ENCODE measurements around the gene CRYBA2. TPM values are rescaled to one million over a fixed set of nuclear protein-coding genes. Genes with fewer than 3 reads are reported as not detected.

Gene CRYBA2
- total and polyA plus RNA-seq, 9 of the 15 experiments (the other 6 are each of a cell fraction or from before 2014, with no cell fraction given): 0.11 to 1.8 (median 0.62) TPM; not detected in 5

DNA sequence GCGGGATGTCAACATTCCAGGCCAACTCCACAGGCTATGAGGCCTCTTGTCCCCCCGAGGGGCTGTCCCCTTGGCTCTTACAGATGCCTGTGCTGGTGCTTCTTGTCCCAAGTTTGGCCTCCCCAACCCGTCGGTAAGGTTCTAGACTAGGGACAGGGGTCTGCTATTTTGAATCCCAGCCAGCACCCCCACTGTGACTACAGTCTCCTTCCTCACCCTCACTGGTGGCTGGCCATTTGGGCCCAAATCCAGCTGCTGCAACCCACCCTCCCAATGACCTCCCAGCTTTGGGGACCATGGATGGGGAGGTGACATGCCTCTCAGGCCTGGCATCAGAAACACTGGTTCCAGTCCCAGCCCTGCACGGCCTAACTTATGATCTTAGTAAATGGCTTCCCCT lies 29.4 kb upstream of the CRYBA2 start (continued):
- no peak for TF ChIP-seq ZNF75A (CRISPR knock-in tag; IDR thresholded peaks at IDR 0.05)
- no peak for TF ChIP-seq BACH1 (tag; IDR thresholded peaks at IDR 0.05)
- no peak for TF ChIP-seq NFIX (CRISPR knock-in tag; IDR thresholded peaks at IDR 0.05; ENCODE audit: low read depth)
- TF ChIP-seq, protein P1, sequence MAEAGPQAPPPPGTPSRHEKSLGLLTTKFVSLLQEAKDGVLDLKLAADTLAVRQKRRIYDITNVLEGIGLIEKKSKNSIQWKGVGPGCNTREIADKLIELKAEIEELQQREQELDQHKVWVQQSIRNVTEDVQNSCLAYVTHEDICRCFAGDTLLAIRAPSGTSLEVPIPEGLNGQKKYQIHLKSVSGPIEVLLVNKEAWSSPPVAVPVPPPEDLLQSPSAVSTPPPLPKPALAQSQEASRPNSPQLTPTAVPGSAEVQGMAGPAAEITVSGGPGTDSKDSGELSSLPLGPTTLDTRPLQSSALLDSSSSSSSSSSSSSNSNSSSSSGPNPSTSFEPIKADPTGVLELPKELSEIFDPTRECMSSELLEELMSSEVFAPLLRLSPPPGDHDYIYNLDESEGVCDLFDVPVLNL (CRISPR knock-in tag; IDR thresholded peaks at IDR 0.05; ENCODE audit: low read depth): no peak
- TF ChIP-seq MEIS2 (IDR thresholded peaks at IDR 0.05; ENCODE audit: partially characterized antibody): no peak
- TF ChIP-seq HDAC3 (IDR thresholded peaks at IDR 0.05; ENCODE audit: borderline replicate concordance, partially characterized antibody): no peak
- no peak for TF ChIP-seq ZNF224 (CRISPR knock-in tag; IDR thresholded peaks at IDR 0.05)
- TF ChIP-seq ZNF324 (CRISPR knock-in tag; IDR thresholded peaks at IDR 0.05): no peak
- TF ChIP-seq, protein P2, sequence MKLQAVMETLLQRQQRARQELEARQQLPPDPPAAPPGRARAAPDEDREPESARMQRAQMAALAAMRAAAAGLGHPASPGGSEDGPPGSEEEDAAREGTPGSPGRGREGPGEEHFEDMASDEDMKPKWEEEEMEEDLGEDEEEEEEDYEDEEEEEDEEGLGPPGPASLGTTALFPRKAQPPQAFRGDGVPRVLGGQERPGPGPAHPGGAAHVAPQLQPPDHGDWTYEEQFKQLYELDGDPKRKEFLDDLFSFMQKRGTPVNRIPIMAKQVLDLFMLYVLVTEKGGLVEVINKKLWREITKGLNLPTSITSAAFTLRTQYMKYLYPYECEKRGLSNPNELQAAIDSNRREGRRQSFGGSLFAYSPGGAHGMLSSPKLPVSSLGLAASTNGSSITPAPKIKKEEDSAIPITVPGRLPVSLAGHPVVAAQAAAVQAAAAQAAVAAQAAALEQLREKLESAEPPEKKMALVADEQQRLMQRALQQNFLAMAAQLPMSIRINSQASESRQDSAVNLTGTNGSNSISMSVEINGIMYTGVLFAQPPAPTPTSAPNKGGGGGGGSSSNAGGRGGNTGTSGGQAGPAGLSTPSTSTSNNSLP (IDR thresholded peaks at IDR 0.05; ENCODE audit: borderline replicate concordance, low read depth, low read length): no peak
- no peak for TF ChIP-seq ETS2 (tag; IDR thresholded peaks at IDR 0.05; ENCODE audit: borderline replicate concordance, poor library complexity, severe bottlenecking)

Measured in K562 (cell line).